ENCODE measurements around the gene NCOA1. TPM values are rescaled to one million over a fixed set of nuclear protein-coding genes. Genes with fewer than 3 reads are reported as not detected.
"Not testable (repeated sequence)": the region's sequence is repeated elsewhere in the genome, so short reads cannot be mapped to it uniquely, and the experiment has no call there.

NCOA1 gene
- total RNA-seq, 1 experiment from 2014 or later, result 2.4 TPM

- Histone ChIP-seq H3K9me3 (no peaks in the 10 kb centered on the region), H3K27me3 (no peaks in the 10 kb centered on the region), H3K4me3 (no peak overlapping the region), H3K36me3 (no peaks in the 10 kb centered on the region)
- DNase-seq, result no peak
Measured at GRCh38 chr2:24469148-24469650, 21.9 kb upstream of the NCOA1 start.

GRCh38 chr2:24471662-24472061, 19.4 kb upstream of the NCOA1 start:
- Histone ChIP-seq H3K9me3 (no peaks in the 10 kb centered on the region), H3K4me3 (no peak overlapping the region), H3K27me3 (no peaks in the 10 kb centered on the region), H3K36me3 (no peaks in the 10 kb centered on the region)
- DNase-seq, result no peak

GRCh38 chr2:24472416-24472815, 18.6 kb upstream of the NCOA1 start:
- H3K36me3 ChIP-seq, result no peaks in the 10 kb centered on the region
- DNase-seq, result no peak
- H3K27me3 ChIP-seq, result no peaks in the 10 kb centered on the region
- H3K4me3 ChIP-seq, result no peak overlapping the region
- no peaks in the 10 kb centered on the region for H3K9me3 ChIP-seq

GRCh38 chr2:24473626-24474025, 17.4 kb upstream of the NCOA1 start:
- no peak for DNase-seq
- H3K9me3 ChIP-seq, result no peaks in the 10 kb centered on the region
- no peak overlapping the region for H3K4me3 ChIP-seq
- H3K27me3 ChIP-seq, result no peaks in the 10 kb centered on the region
- H3K36me3 ChIP-seq, result no peaks in the 10 kb centered on the region

GRCh38 chr2:24474053-24474452, 17.0 kb upstream of the NCOA1 start:
- Histone ChIP-seq H3K36me3 (no peaks in the 10 kb centered on the region), H3K27me3 (no peaks in the 10 kb centered on the region), H3K9me3 (no peaks in the 10 kb centered on the region), H3K4me3 (no peak overlapping the region)
- no peak for DNase-seq

GRCh38 chr2:24477229-24477628, 13.8 kb upstream of the NCOA1 start:
- Histone ChIP-seq H3K9me3 (no peaks in the 10 kb centered on the region), H3K36me3 (no peaks in the 10 kb centered on the region), H3K27me3 (no peaks in the 10 kb centered on the region), H3K4me3 (no peak overlapping the region)
- DNase-seq, result no peak

GRCh38 chr2:24478243-24478642, 12.8 kb upstream of the NCOA1 start:
- no peak for DNase-seq
- no peaks in the 10 kb centered on the region for H3K27me3 ChIP-seq
- H3K36me3 ChIP-seq, result no peaks in the 10 kb centered on the region
- H3K4me3 ChIP-seq, result no peak overlapping the region
- H3K9me3 ChIP-seq, result no peaks in the 10 kb centered on the region

- no peaks in the 10 kb centered on the region for H3K36me3 ChIP-seq
- no peak overlapping the region for H3K4me3 ChIP-seq
- no peaks in the 10 kb centered on the region for H3K9me3 ChIP-seq
- no peak for DNase-seq
- no peaks in the 10 kb centered on the region for H3K27me3 ChIP-seq
Measured at GRCh38 chr2:24480245-24480644, 10.8 kb upstream of the NCOA1 start.

GRCh38 chr2:24482251-24482971, 8.6 kb upstream of the NCOA1 start:
- H3K4me3 ChIP-seq, result no peak overlapping the region
- no peaks in the 10 kb centered on the region for H3K27me3 ChIP-seq
- no peaks in the 10 kb centered on the region for H3K36me3 ChIP-seq
- H3K9me3 ChIP-seq, result no peaks in the 10 kb centered on the region
- DNase-seq, result no peak

GRCh38 chr2:24482972-24483300, 8.1 kb upstream of the NCOA1 start:
- H3K27me3 ChIP-seq, result no peaks in the 10 kb centered on the region
- H3K36me3 ChIP-seq, result no peaks in the 10 kb centered on the region
- DNase-seq, result no peak
- no peaks in the 10 kb centered on the region for H3K9me3 ChIP-seq
- no peak overlapping the region for H3K4me3 ChIP-seq

GRCh38 chr2:24484677-24485076, 6.4 kb upstream of the NCOA1 start:
- H3K9me3 ChIP-seq, H3K36me3 ChIP-seq, H3K27me3 ChIP-seq, DNase-seq, H3K4me3 ChIP-seq: not testable (repeated sequence)

- Histone ChIP-seq H3K36me3 (no peaks in the 10 kb centered on the region), H3K27me3 (no peaks in the 10 kb centered on the region), H3K4me3 (no peak overlapping the region), H3K9me3 (no peaks in the 10 kb centered on the region)
- no peak for DNase-seq
Measured at GRCh38 chr2:24485197-24485596, 5.9 kb upstream of the NCOA1 start.

GRCh38 chr2:24486636-24487205, 4.3 kb upstream of the NCOA1 start:
- Histone ChIP-seq H3K27me3 (no peaks in the 10 kb centered on the region), H3K36me3 (no peaks in the 10 kb centered on the region), H3K4me3 (no peak overlapping the region), H3K9me3 (no peaks in the 10 kb centered on the region)
- DNase-seq, result no peak

GRCh38 chr2:24489465-24490180, 1.4 kb upstream of the NCOA1 start:
- Histone ChIP-seq H3K36me3 (no peaks in the 10 kb centered on the region), H3K9me3 (no peaks in the 10 kb centered on the region), H3K27me3 (no peaks in the 10 kb centered on the region), H3K4me3 (peak overlapping the region; percentile 59)
- DNase-seq, result no peak

GRCh38 chr2:24490181-24490689, 819 bp upstream of the NCOA1 start:
- Histone ChIP-seq H3K9me3 (no peaks in the 10 kb centered on the region), H3K4me3 (peak overlapping the region; percentile 59), H3K36me3 (no peaks in the 10 kb centered on the region), H3K27me3 (no peaks in the 10 kb centered on the region)
- DNase-seq, result peak; percentile 31

- DNase-seq, result peak; percentile 32
- Histone ChIP-seq H3K4me3 (peak overlapping the region; percentile 64), H3K36me3 (no peaks in the 10 kb centered on the region), H3K9me3 (no peaks in the 10 kb centered on the region), H3K27me3 (no peaks in the 10 kb centered on the region)
Measured at GRCh38 chr2:24491542-24492420, 727 bp downstream of the NCOA1 start.

Data from MG63 (cell line).